Keratinocyte (primary cell): ENCODE data around the gene MAP1LC3A. TPM values are rescaled to one million over a fixed set of nuclear protein-coding genes. Genes with fewer than 3 reads are reported as not detected.

Experiments
- DNase-seq: peaks from one replicate; pipeline ENCODE4 v3.0.0-alpha.2; 2011; ENCODE audit warnings: low read depth, missing footprints, low spot score
- FAIRE-seq: peaks from 2 replicates; lab custom pipeline; 2011; peaks lifted over from hg19 to GRCh38; lab: Jason Lieb, UNC
- H2AFZ ChIP-seq: 2 replicates; pipeline ENCODE4 v1.6.0; 2012; ENCODE audit warnings: low read length, control low read depth, inconsistent platforms; ENCODE audit not compliant: control insufficient read depth
- H3K27ac ChIP-seq: 2 replicates; pipeline ENCODE4 v1.5.1; 2011; ENCODE audit warnings: low read length; ENCODE audit not compliant: control insufficient read depth, insufficient read depth
- H3K27me3 ChIP-seq: 3 replicates; pipeline ENCODE4 v1.6.0; 2011; ENCODE audit warnings: low read length; ENCODE audit not compliant: control insufficient read depth, insufficient read depth; ENCODE audit errors: extremely low read depth
- H3K36me3 ChIP-seq, 2 experiments: 2 replicates in 1 of 2; 3 replicates in 1 of 2; pipeline ENCODE4 v1.5.1; 2011; ENCODE audit warnings: low read length in 2 of 2, mild to moderate bottlenecking in 1 of 2; ENCODE audit not compliant: control insufficient read depth in 2 of 2, insufficient read depth in 2 of 2; ENCODE audit errors: extremely low read depth in 1 of 2
- H3K4me1 ChIP-seq: 3 replicates; pipeline ENCODE4 v1.5.1; 2011; ENCODE audit warnings: low read length; ENCODE audit not compliant: control insufficient read depth, insufficient read depth; ENCODE audit errors: extremely low read depth
- H3K4me2 ChIP-seq: 3 replicates; pipeline ENCODE4 v1.6.0; 2011; ENCODE audit warnings: low read depth, low read length; ENCODE audit not compliant: control insufficient read depth, insufficient read depth; ENCODE audit errors: extremely low read depth
- H3K4me3 ChIP-seq, 3 experiments: fragments of 200-600 bp in 1 of 3; sonication (generic) in 1 of 3; 2 replicates in 2 of 3; 3 replicates in 1 of 3; pipeline ENCODE4 v1.5.1; 2011 to 2016; ENCODE audit warnings: low read length in 3 of 3, mild to moderate bottlenecking in 3 of 3, control low read depth in 2 of 3, inconsistent platforms in 1 of 3, low read depth in 1 of 3, mixed read lengths in 1 of 3, mixed run types in 1 of 3, moderate library complexity in 1 of 3; ENCODE audit not compliant: control insufficient read depth in 2 of 3, insufficient read depth in 2 of 3; ENCODE audit errors: extremely low read depth in 1 of 3
- H3K79me2 ChIP-seq: 2 replicates; pipeline ENCODE4 v1.6.0; 2012; ENCODE audit warnings: low read length; ENCODE audit not compliant: control insufficient read depth, insufficient read depth
- H3K9ac ChIP-seq: 3 replicates; pipeline ENCODE4 v1.6.0; 2011; ENCODE audit warnings: low read length; ENCODE audit not compliant: control insufficient read depth, insufficient read depth; ENCODE audit errors: extremely low read depth
- H3K9me1 ChIP-seq: 3 replicates; pipeline ENCODE4 v1.6.0; 2011; ENCODE audit warnings: low read length; ENCODE audit not compliant: control insufficient read depth, insufficient read depth; ENCODE audit errors: extremely low read depth
- H3K9me3 ChIP-seq: 2 replicates; pipeline ENCODE4 v1.5.1; 2012; ENCODE audit warnings: low read depth, low read length; ENCODE audit not compliant: control insufficient read depth
- H4K20me1 ChIP-seq: 3 replicates; pipeline ENCODE4 v1.6.0; 2011; ENCODE audit warnings: low read length; ENCODE audit not compliant: control insufficient read depth, insufficient read depth; ENCODE audit errors: extremely low read depth
- CTCF ChIP-seq, 3 experiments: IDR thresholded peaks in 1 of 3; conservative IDR thresholded peaks in 1 of 3; optimal IDR thresholded peaks in 1 of 3; 2 replicates in 2 of 3; 3 replicates in 1 of 3; pipeline versions ENCODE3 to v1.5.1; 2011; ENCODE audit warnings: low read length in 3 of 3, mild to moderate bottlenecking in 3 of 3, moderate library complexity in 2 of 3, control low read depth in 1 of 3, inconsistent platforms in 1 of 3; ENCODE audit not compliant: insufficient read depth in 2 of 3; ENCODE audit errors: extremely low read depth in 1 of 3
- EZH2 ChIP-seq: IDR thresholded peaks from one replicate; pipeline ENCODE4 v1.6.1; 2012; ENCODE audit warnings: inconsistent platforms, mild to moderate bottlenecking, low read length, moderate library complexity
- dilution Hi-C: fragments of 300-500 bp; cut with MboI; formaldehyde crosslinking; loops from one replicate; pipeline ENCODE4 v1.7.0; 2020; ENCODE audit warnings: low sequenced_read_pairs; ENCODE audit not compliant: extremely low pct_ligation_motif_present
- polyA plus RNA-seq, 5 experiments: library from polyadenylated mRNA; depleted of rRNA in 3 of 5; stranded (reverse) in 3 of 5; stranded (forward) in 1 of 5; unstranded in 1 of 5; fragments of >200 nt; gene quantifications; 1 replicate in 1 of 5; 2 replicates in 3 of 5; 3 replicates in 1 of 5; pipeline versions ENCODE4 v1.2.1 to v1.2.3, GENCODE V29; 2011 to 2012; ENCODE audit warnings: missing spikeins in 2 of 5, low read depth in 1 of 5, low replicate concordance in 1 of 5
- small RNA-seq, 3 experiments: library from RNA; depleted of rRNA; stranded (forward); fragments of <200 nt; gene quantifications; one replicate each; pipeline ENCODE3, GENCODE V24; 2012; ENCODE audit warnings: low read depth in 3 of 3, low replicate concordance in 1 of 3; ENCODE audit not compliant: insufficient read length in 3 of 3

Gene MAP1LC3A
- polyA plus RNA-seq, 1 donor (not counting 4 experiments of a cell fraction or from before 2014, with no cell fraction given) = 1.7 TPM

- Histone ChIP-seq H3K79me2 (no peaks in the 10 kb centered on the region), H2AFZ (no peak overlapping the region), H3K9ac (no peak overlapping the region), H3K9me1 (no peaks in the 10 kb centered on the region), H3K27me3 (no peaks in the 10 kb centered on the region), H3K4me3 (no peak overlapping the region), H4K20me1 (no peaks in the 10 kb centered on the region), H3K4me1 (no peaks in the 10 kb centered on the region), H3K4me2 (no peak overlapping the region), H3K27ac (no peak overlapping the region), H3K36me3 (no peaks in the 10 kb centered on the region), H3K9me3 (no peaks in the 10 kb centered on the region)
- dilution Hi-C loops = no loop called here
- no peak for FAIRE-seq
- TF ChIP-seq CTCF (optimal IDR thresholded peaks at IDR 0.05 in 1 of 3, IDR thresholded peaks at IDR 0.05 in 1 of 3, conservative IDR thresholded peaks at IDR 0.05 in 1 of 3; ENCODE audit: extremely low read depth in 1 of 3, insufficient read depth in 2 of 3, low read length in 3 of 3) = no peak
- TF ChIP-seq EZH2 = no peak
- DNase-seq = no peak
These were observed 46.7 kb downstream of the MAP1LC3A start for GRCh38 chr20:34604980-34605788.

- H3K36me3 ChIP-seq = no peaks in the 10 kb centered on the region
- H3K79me2 ChIP-seq = no peaks in the 10 kb centered on the region
- no peak for FAIRE-seq
- H3K9ac ChIP-seq = no peak overlapping the region
- DNase-seq = no peak
- H2AFZ ChIP-seq = no peak overlapping the region
- no peaks in the 10 kb centered on the region for H3K9me3 ChIP-seq
- H3K27ac ChIP-seq = no peak overlapping the region
- H3K4me3 ChIP-seq = no peak overlapping the region
- no peaks in the 10 kb centered on the region for H3K9me1 ChIP-seq
- no peaks in the 10 kb centered on the region for H3K4me1 ChIP-seq
- no peak for TF ChIP-seq CTCF (optimal IDR thresholded peaks at IDR 0.05 in 1 of 3, IDR thresholded peaks at IDR 0.05 in 1 of 3, conservative IDR thresholded peaks at IDR 0.05 in 1 of 3; ENCODE audit: extremely low read depth in 1 of 3, insufficient read depth in 2 of 3, low read length in 3 of 3)
- no peak for TF ChIP-seq EZH2
- no peaks in the 10 kb centered on the region for H4K20me1 ChIP-seq
- H3K27me3 ChIP-seq = no peaks in the 10 kb centered on the region
- H3K4me2 ChIP-seq = no peak overlapping the region
- dilution Hi-C loops = no loop called here
These were observed 48.5 kb downstream of the MAP1LC3A start for GRCh38 chr20:34607066-34607465.

Small RNA genes lying within 50 kb of the gene (small RNA-seq; reads per million reads assigned to genes)
- 0 reads per million in 3 experiments for gene RF00019

Other genes starting within 250 kb of the MAP1LC3A start
- gene ITCH, start 195.4 kb upstream of the MAP1LC3A start, polyA plus RNA-seq = 22.8 to 42.5 TPM (median 29.1 TPM) in 3 replicates
- gene DYNLRB1, start 42.3 kb upstream of the MAP1LC3A start, polyA plus RNA-seq = 126 to 227 TPM (median 156 TPM) in 3 replicates
- gene PIGU, start 118.4 kb downstream of the MAP1LC3A start, polyA plus RNA-seq = 33.6 to 48.0 TPM (median 39.0 TPM) in 3 replicates
- gene TP53INP2, start 145.6 kb downstream of the MAP1LC3A start, polyA plus RNA-seq = 0.70 to 2.6 TPM (median 1.0 TPM) in 3 replicates